Fibroblast of lung (primary cell): ENCODE data around the gene RALBP1. TPM values are rescaled to one million over a fixed set of nuclear protein-coding genes. Genes with fewer than 3 reads are reported as not detected.

Experiments used
- DNase-seq, 2 donors: peaks; one replicate each; pipeline versions ENCODE4 v3.0.0 to v3.0.0-alpha.2; 2010; ENCODE audit warnings: low read depth in 2 of 2
- H2AFZ ChIP-seq: 2 replicates; pipeline ENCODE4 v1.5.1; 2012; ENCODE audit warnings: low read length, control low read depth, inconsistent platforms
- H3K27ac ChIP-seq: 2 replicates; pipeline ENCODE4 v1.5.1; 2011; ENCODE audit warnings: low read length, control low read depth; ENCODE audit not compliant: insufficient read depth
- H3K27me3 ChIP-seq: 2 replicates; pipeline ENCODE4 v1.5.1; 2011; ENCODE audit warnings: mild to moderate bottlenecking, low read length; ENCODE audit not compliant: control insufficient read depth, insufficient read depth
- H3K36me3 ChIP-seq: 2 replicates; pipeline ENCODE4 v1.5.1; 2011; ENCODE audit warnings: low read length; ENCODE audit not compliant: control insufficient read depth, insufficient read depth
- H3K4me1 ChIP-seq: 2 replicates; pipeline ENCODE4 v1.5.1; 2011; ENCODE audit warnings: low read length; ENCODE audit not compliant: control insufficient read depth, insufficient read depth; ENCODE audit errors: extremely low read depth
- H3K4me2 ChIP-seq: 2 replicates; pipeline ENCODE4 v1.5.1; 2011; ENCODE audit warnings: low read length, control low read depth; ENCODE audit not compliant: insufficient read depth; ENCODE audit errors: extremely low read depth
- H3K4me3 ChIP-seq, 4 experiments: fragments of 200-600 bp in 1 of 4; sonication (generic) in 1 of 4; replicated peaks in 1 of 4; 2 replicates each; pipeline ENCODE4 v1.5.1; 2011 to 2016; ENCODE audit warnings: low read length in 4 of 4, low read depth in 3 of 4, mild to moderate bottlenecking in 3 of 4, control low read depth in 2 of 4, inconsistent platforms in 1 of 4, mixed read lengths in 1 of 4; ENCODE audit not compliant: insufficient read depth in 1 of 4; ENCODE audit errors: control extremely low read depth in 1 of 4
- H3K79me2 ChIP-seq: 2 replicates; pipeline ENCODE4 v1.5.1; 2012; ENCODE audit warnings: mild to moderate bottlenecking, low read length, inconsistent platforms; ENCODE audit not compliant: control insufficient read depth, insufficient read depth
- H3K9ac ChIP-seq: 2 replicates; pipeline ENCODE4 v1.5.1; 2011; ENCODE audit warnings: mild to moderate bottlenecking, low read length, control low read depth; ENCODE audit not compliant: insufficient read depth
- H3K9me3 ChIP-seq: 2 replicates; pipeline ENCODE4 v1.5.1; 2012; ENCODE audit warnings: low read depth, low read length; ENCODE audit not compliant: control insufficient read depth, insufficient read depth
- H4K20me1 ChIP-seq: 2 replicates; pipeline ENCODE4 v1.5.1; 2011; ENCODE audit warnings: low read length; ENCODE audit not compliant: control insufficient read depth, insufficient read depth; ENCODE audit errors: extremely low read depth
- CTCF ChIP-seq, 2 donors: IDR thresholded peaks in 1 of 2; conservative IDR thresholded peaks in 1 of 2; 1 replicate in 1 of 2; 2 replicates in 1 of 2; pipeline ENCODE4 v1.5.1; 2011 to 2012; ENCODE audit warnings: low read length in 2 of 2, control low read depth in 1 of 2, inconsistent platforms in 1 of 2, low read depth in 1 of 2, mild to moderate bottlenecking in 1 of 2
- EZH2 ChIP-seq: IDR thresholded peaks from 2 replicates; pipeline ENCODE4 v1.5.1; 2012; ENCODE audit warnings: low read length, control low read depth, mild to moderate bottlenecking; ENCODE audit errors: missing control alignments
- polyA plus RNA-seq, 2 donors: library from polyadenylated mRNA; depleted of rRNA in 1 of 2; stranded (reverse) in 1 of 2; unstranded in 1 of 2; fragments of >200 nt; gene quantifications; 2 replicates each; pipeline ENCODE4 v1.2.1, GENCODE V29; 2011 to 2012; ENCODE audit warnings: missing spikeins in 1 of 2
- total RNA-seq: library from RNA; depleted of rRNA; stranded (reverse); fragments of >200 nt; gene quantifications from 2 replicates; pipeline ENCODE4 v1.2.1, GENCODE V29; 2014

RALBP1 gene
- total and polyA plus RNA-seq, 2 donors (not counting 1 experiment from before 2014, with no cell fraction given) = 72.3 to 72.4 TPM

GRCh38 chr18:9477509-9477908 is 2.2 kb downstream of the RALBP1 start:
- no peaks in the 10 kb centered on the region for H3K27me3 ChIP-seq
- DNase-seq = no peak
- peaks cover 67% of the 10 kb centered on the region for H3K79me2 ChIP-seq
- H3K27ac ChIP-seq = no peak overlapping the region
- H3K36me3 ChIP-seq = no peaks in the 10 kb centered on the region
- H3K9me3 ChIP-seq = no peaks in the 10 kb centered on the region
- H2AFZ ChIP-seq = no peak overlapping the region
- no peak overlapping the region for H3K9ac ChIP-seq
- H3K4me3 ChIP-seq = no peak overlapping the region
- H3K4me2 ChIP-seq = no peak overlapping the region
- no peak for TF ChIP-seq CTCF (conservative IDR thresholded peaks at IDR 0.05 in 1 of 2, IDR thresholded peaks at IDR 0.05 in 1 of 2; ENCODE audit: low read depth in 1 of 2, low read length in 2 of 2)
- no peak for TF ChIP-seq EZH2
- H4K20me1 ChIP-seq = no peaks in the 10 kb centered on the region
- H3K4me1 ChIP-seq = peaks cover 7% of the 10 kb centered on the region

DNA sequence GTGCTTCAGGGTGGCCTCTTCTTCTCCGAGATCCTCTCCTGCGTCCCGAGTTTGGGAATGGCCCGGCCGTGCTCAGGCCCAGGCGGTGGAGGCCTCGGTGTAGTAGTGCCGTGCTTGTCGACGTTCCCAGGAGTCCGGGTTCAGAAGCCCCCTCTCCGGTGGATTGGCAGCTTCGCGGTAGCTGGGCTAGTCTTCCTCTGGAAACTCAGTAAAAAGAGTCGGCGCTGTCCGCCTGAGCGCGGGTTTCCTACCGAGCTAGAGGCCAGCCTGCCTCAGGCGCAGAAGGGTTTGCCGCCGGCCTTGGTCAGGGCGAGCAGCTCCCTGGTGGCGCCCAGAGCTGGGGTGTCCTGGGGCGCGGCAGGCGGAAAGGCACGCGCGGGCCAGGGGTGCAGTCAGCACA is 3.2 kb downstream of the RALBP1 start:
- no peak overlapping the region for H3K4me2 ChIP-seq
- no peaks in the 10 kb centered on the region for H3K27me3 ChIP-seq
- no peaks in the 10 kb centered on the region for H4K20me1 ChIP-seq

GRCh38 chr18:9482790-9483189 is 7.5 kb downstream of the RALBP1 start:
- Histone ChIP-seq H3K4me2 (no peak overlapping the region), H3K4me3 (no peak overlapping the region), H3K9ac (no peak overlapping the region), H3K27me3 (no peaks in the 10 kb centered on the region), H3K36me3 (no peaks in the 10 kb centered on the region), H2AFZ (no peak overlapping the region), H3K4me1 (no peaks in the 10 kb centered on the region), H3K9me3 (no peaks in the 10 kb centered on the region), H4K20me1 (no peaks in the 10 kb centered on the region), H3K79me2 (peaks cover 73% of the 10 kb centered on the region), H3K27ac (no peak overlapping the region)
- DNase-seq = no peak
- TF ChIP-seq EZH2 = no peak
- no peak for TF ChIP-seq CTCF (conservative IDR thresholded peaks at IDR 0.05 in 1 of 2, IDR thresholded peaks at IDR 0.05 in 1 of 2; ENCODE audit: low read depth in 1 of 2, low read length in 2 of 2)

More for the DNA sequence above, 3.2 kb downstream of the RALBP1 start:
- Histone ChIP-seq H3K27ac (no peak overlapping the region), H3K9ac (no peak overlapping the region), H3K4me1 (peaks cover 7% of the 10 kb centered on the region), H2AFZ (no peak overlapping the region), H3K79me2 (peaks cover 74% of the 10 kb centered on the region), H3K36me3 (no peaks in the 10 kb centered on the region), H3K4me3 (no peak overlapping the region), H3K9me3 (no peaks in the 10 kb centered on the region)
- DNase-seq = no peak
- TF ChIP-seq CTCF (conservative IDR thresholded peaks at IDR 0.05 in 1 of 2, IDR thresholded peaks at IDR 0.05 in 1 of 2; ENCODE audit: low read depth in 1 of 2, low read length in 2 of 2) (no peak), EZH2 (no peak)
